Neuron (in vitro differentiated cells): ENCODE measurements around the gene ZNF548.

Experiments used
- H2AFZ ChIP-seq: one replicate; pipeline ENCODE4 v1.6.1; 2013; ENCODE audit warnings: low read depth, mild to moderate bottlenecking, inconsistent platforms, low read length, moderate library complexity
- H3K27me3 ChIP-seq: one replicate; pipeline ENCODE4 v1.6.1; 2013; ENCODE audit warnings: low read length; ENCODE audit not compliant: insufficient read depth
- H3K36me3 ChIP-seq: one replicate; pipeline ENCODE4 v1.6.1; 2013; ENCODE audit warnings: low read length; ENCODE audit not compliant: insufficient read depth
- H3K4me1 ChIP-seq: one replicate; pipeline ENCODE4 v1.6.1; 2013; ENCODE audit warnings: low read length; ENCODE audit not compliant: insufficient read depth
- H3K4me3 ChIP-seq: 2 replicates; pipeline ENCODE4 v1.5.1; 2013; ENCODE audit warnings: mild to moderate bottlenecking, low read length, moderate library complexity
- H3K9me3 ChIP-seq: one replicate; pipeline ENCODE4 v1.6.1; 2013; ENCODE audit warnings: low read length

Gene ZNF548

DNA sequence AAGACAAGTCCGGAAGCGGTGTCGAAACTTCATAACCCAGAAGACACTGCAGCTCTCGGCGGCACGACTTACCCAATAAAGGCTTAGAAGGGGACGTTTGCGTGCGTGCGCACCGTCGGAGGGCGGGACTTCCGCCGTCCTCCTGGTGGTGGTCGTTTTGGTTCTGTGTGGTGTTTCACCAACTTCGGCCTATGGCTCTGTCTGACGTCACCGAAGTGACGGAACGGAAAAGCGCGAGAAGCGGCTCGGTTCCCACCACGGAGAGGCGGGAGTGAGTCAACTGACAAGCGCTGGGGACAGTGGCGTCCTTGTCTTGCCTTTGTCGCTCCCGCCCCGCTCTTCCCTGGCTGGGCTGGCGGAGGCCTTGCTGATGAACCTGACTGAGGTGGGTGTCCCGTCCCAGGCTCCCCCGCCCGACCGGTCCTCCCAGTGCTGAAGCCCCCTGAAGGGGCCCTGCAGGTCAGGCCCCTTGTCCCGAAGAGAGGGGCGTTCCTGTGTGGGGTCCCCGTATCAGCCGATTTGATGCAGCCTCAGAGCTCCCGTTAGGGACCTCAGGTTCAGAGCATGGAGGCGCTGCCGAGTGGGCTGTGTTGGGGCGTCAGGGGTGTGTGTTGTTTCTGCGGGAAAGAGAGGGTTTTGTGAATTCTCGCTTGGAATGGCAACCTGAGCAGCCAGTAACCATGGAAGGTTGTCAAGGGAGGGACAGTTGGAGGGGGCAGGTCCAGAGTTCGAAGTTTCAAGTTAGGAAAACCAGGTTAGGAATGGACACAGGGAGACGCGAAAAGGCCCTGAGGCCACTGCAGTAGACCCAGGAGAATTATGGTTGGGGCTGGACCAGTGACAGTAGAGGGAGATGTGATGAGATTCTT is at the start of gene ZNF548:
TSS of gene ZNF548 (plus strand) at position 125 of the 869 bp plus-strand sequence. CDS start at position 371, 246 bp downstream.
- peak within 1 kb of the TSS; percentile 81 for H3K4me3 ChIP-seq
- H3K9me3 ChIP-seq = peaks cover 8% of the 10 kb centered on the region
- H3K27me3 ChIP-seq = no peaks in the 10 kb centered on the region
- H3K36me3 ChIP-seq = peaks cover 20% of the 10 kb centered on the region
- H2AFZ ChIP-seq = peak within 1 kb of the TSS; percentile 78
- H3K4me1 ChIP-seq = peaks cover 9% of the 10 kb centered on the region

DNA sequence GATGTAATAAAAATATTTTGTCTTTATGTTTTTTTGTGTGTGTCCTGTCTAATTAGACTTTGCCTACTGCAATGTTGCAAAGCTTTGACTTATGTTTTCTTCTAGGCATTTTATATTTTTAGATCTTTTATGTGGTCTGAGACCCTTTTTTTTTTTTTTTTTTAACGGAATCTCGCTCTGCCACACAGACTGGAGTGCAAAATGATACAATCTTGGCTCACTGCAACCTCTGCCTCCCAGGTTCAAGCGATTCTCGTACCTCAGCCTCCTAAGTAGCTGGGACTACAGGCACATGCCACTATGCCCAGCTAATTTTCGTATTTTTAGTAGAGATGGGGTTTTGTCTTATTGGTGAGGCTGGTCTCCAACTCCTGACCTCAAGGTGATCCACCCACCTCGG is 47.1 kb upstream of the ZNF548 start:
- Histone ChIP-seq H3K4me1 (no peaks in the 10 kb centered on the region), H3K27me3 (no peaks in the 10 kb centered on the region), H3K4me3 (no peak overlapping the region), H2AFZ (no peak overlapping the region), H3K36me3 (no peaks in the 10 kb centered on the region), H3K9me3 (no peaks in the 10 kb centered on the region)

- no peaks in the 10 kb centered on the region for H3K27me3 ChIP-seq
- H3K36me3 ChIP-seq = peaks cover 5% of the 10 kb centered on the region
- no peaks in the 10 kb centered on the region for H3K9me3 ChIP-seq
- no peak overlapping the region for H2AFZ ChIP-seq
- H3K4me3 ChIP-seq = no peak overlapping the region
- peaks cover 21% of the 10 kb centered on the region for H3K4me1 ChIP-seq
Measured at GRCh38 chr19:57348136-57348535, 41.5 kb upstream of the ZNF548 start.

GRCh38 chr19:57350877-57351805 is 38.5 kb upstream of the ZNF548 start, which contains the start of gene ZNF304:
Gene ZNF304, plus strand, starts transcription at chr19:57351271. Its CDS starts 394 bp downstream, at chr19:57351665.
- peak within 1 kb of the TSS; percentile 96 for H3K4me3 ChIP-seq
- peak within 1 kb of the TSS; percentile 39 for H2AFZ ChIP-seq
- H3K36me3 ChIP-seq = peaks cover 30% of the 10 kb centered on the region
- H3K27me3 ChIP-seq = no peaks in the 10 kb centered on the region
- peaks cover 21% of the 10 kb centered on the region for H3K4me1 ChIP-seq
- H3K9me3 ChIP-seq = no peaks in the 10 kb centered on the region

GRCh38 chr19:57351867-57352266 is 37.8 kb upstream of the ZNF548 start:
- no peaks in the 10 kb centered on the region for H3K27me3 ChIP-seq
- H3K4me3 ChIP-seq = peak overlapping the region; percentile 96
- peaks cover 21% of the 10 kb centered on the region for H3K4me1 ChIP-seq
- peak overlapping the region; percentile 22 for H2AFZ ChIP-seq
- H3K9me3 ChIP-seq = peaks cover 3% of the 10 kb centered on the region
- peaks cover 38% of the 10 kb centered on the region for H3K36me3 ChIP-seq

DNA sequence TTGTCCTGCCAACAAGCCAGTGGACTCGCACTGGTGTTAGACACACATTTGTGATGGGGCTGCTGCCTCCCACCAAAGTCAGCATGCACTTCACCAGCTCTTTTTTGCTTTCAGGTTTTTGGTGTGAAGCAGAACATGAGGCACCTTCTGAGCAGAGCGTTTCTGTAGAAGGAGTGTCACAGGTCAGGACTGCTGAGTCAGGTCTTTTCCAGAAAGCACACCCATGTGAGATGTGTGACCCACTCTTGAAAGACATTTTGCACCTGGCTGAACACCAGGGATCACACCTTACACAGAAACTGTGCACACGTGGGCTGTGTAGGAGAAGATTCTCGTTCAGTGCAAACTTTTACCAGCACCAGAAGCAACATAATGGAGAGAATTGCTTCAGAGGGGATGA is 33.7 kb upstream of the ZNF548 start:
- Histone ChIP-seq H3K27me3 (no peaks in the 10 kb centered on the region), H3K9me3 (peaks cover 3% of the 10 kb centered on the region), H3K36me3 (peaks cover 64% of the 10 kb centered on the region), H3K4me1 (peaks cover 14% of the 10 kb centered on the region), H3K4me3 (no peak overlapping the region), H2AFZ (no peak overlapping the region)

- Histone ChIP-seq H3K4me3 (no peak overlapping the region), H3K27me3 (no peaks in the 10 kb centered on the region), H3K36me3 (peaks cover 64% of the 10 kb centered on the region), H3K9me3 (peaks cover 3% of the 10 kb centered on the region), H2AFZ (no peak overlapping the region), H3K4me1 (peaks cover 8% of the 10 kb centered on the region)
Measured at GRCh38 chr19:57357406-57357805, 32.2 kb upstream of the ZNF548 start.

- Histone ChIP-seq H3K9me3 (peaks cover 3% of the 10 kb centered on the region), H3K27me3 (no peaks in the 10 kb centered on the region), H3K4me3 (no peak overlapping the region), H2AFZ (no peak overlapping the region), H3K4me1 (peaks cover 10% of the 10 kb centered on the region), H3K36me3 (peaks cover 52% of the 10 kb centered on the region)
Measured at GRCh38 chr19:57359300-57359699, 30.4 kb upstream of the ZNF548 start.

DNA sequence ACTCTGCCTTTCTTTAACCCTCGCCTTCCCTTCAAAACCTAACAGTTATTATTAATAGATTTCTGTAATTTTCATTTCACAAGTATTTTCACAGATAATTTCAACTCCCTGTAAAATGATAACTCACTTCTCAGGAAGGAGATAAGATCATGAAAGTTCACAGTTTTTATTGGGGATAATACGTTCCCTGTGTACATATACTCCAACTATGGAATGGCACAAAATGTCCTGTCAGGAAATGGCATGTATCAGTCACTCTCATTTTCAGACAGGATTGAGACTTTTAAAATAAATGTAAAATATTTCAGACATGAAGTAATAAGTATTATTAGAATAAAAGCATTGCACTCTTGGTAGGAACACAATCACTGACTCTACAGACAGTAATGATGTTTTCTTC is 27.2 kb upstream of the ZNF548 start:
- H3K36me3 ChIP-seq = peaks cover 26% of the 10 kb centered on the region
- H3K4me1 ChIP-seq = peaks cover 10% of the 10 kb centered on the region
- peak overlapping the region; percentile 63 for H3K4me3 ChIP-seq

DNA sequence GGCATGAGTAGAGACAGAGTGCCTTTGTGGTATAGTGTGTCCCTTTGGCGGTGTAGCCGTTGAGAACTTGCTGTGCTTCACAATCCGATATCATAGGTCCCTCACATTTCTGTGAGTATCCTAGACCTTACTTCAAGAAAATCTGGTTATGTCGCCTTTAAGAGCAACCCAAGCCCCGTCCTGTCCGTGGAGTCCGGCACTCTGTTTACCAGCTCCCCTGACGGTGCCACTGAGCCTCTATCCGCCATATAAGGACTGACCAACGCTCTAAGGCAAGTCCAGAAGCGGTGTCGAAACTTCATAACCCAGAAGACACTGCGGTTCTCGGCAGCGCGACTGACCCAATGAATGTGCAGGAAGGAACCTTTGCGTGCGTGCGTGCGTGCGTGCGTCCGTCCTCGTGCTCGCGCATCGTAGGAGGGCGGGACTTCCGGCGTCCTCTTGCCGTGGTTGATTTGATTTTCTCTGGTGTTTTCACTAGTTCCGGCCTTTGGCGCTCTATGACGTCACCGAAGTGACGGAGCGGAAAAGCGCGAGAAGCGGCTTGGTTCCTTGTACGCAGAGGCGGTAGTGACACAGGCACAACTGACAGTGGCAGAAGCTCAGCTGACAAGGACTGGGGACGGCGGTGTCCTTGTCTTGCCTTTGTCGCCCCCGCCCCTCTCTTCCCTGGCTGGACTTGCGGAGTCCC is 26.5 kb upstream of the ZNF548 start, which contains the start of the genes TRAPPC2B and ZNF547:
TSS of gene TRAPPC2B (plus strand) at position 555 of the 691 bp plus-strand sequence. CDS start 1,283 bp downstream, outside the sequence.
TSS of gene ZNF547 (plus strand) at position 555 of the 691 bp plus-strand sequence. CDS start 5,005 bp downstream, outside the sequence.
- Histone ChIP-seq H3K36me3 (peaks cover 23% of the 10 kb centered on the region), H3K9me3 (no peaks in the 10 kb centered on the region), H3K4me3 (peak within 1 kb of the TSS; percentile 63), H2AFZ (peak within 1 kb of the TSS; percentile 64), H3K4me1 (peaks cover 10% of the 10 kb centered on the region), H3K27me3 (no peaks in the 10 kb centered on the region)

More for the DNA sequence above, 27.2 kb upstream of the ZNF548 start:
- Histone ChIP-seq H3K27me3 (no peaks in the 10 kb centered on the region), H3K9me3 (no peaks in the 10 kb centered on the region), H2AFZ (peak overlapping the region; percentile 64)

GRCh38 chr19:57363688-57364181 is 25.9 kb upstream of the ZNF548 start:
- Histone ChIP-seq H3K27me3 (no peaks in the 10 kb centered on the region), H3K9me3 (no peaks in the 10 kb centered on the region), H2AFZ (no peak overlapping the region), H3K4me1 (peaks cover 10% of the 10 kb centered on the region), H3K4me3 (peak overlapping the region; percentile 63), H3K36me3 (peaks cover 18% of the 10 kb centered on the region)

- H3K27me3 ChIP-seq = no peaks in the 10 kb centered on the region
- no peaks in the 10 kb centered on the region for H3K9me3 ChIP-seq
- H3K4me3 ChIP-seq = no peak overlapping the region
- peaks cover 10% of the 10 kb centered on the region for H3K4me1 ChIP-seq
- H3K36me3 ChIP-seq = peaks cover 19% of the 10 kb centered on the region
- H2AFZ ChIP-seq = no peak overlapping the region
Measured at GRCh38 chr19:57366776-57367175, 22.9 kb upstream of the ZNF548 start.
